GM19023 (cell line): ENCODE data around the gene RPRM.
"Not testable (repeated sequence)": the region's sequence is repeated elsewhere in the genome, so short reads cannot be mapped to it uniquely, and the experiment has no call there.

Experiments
- ATAC-seq: cut with Tn5 transposase; IDR thresholded peaks from one replicate; pipeline ENCODE4 v1.9.1; 2021; ENCODE audit warnings: mild to moderate bottlenecking, moderate library complexity; ENCODE audit not compliant: unreplicated experiment

RPRM gene

DNA sequence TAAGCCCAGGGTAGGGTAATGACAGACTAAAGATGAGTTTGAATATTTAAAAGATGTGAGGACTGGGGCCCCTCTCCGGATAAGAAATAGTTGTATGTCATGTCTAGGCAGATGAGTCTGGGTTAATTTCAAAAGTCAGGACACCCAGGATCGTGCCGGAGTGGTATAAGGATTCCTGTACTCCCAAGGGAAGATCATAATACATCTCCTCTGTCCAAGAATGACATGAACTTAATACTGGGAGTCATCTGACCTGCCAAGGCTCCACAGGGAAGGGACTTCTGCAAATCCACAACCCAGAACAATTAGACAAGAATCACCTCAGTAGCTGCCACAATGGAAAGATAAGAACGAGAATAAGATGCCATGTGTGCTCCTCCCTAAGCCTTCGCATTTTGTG lies 17.1 kb downstream of the RPRM start:
- ATAC-seq, result no peak

DNA sequence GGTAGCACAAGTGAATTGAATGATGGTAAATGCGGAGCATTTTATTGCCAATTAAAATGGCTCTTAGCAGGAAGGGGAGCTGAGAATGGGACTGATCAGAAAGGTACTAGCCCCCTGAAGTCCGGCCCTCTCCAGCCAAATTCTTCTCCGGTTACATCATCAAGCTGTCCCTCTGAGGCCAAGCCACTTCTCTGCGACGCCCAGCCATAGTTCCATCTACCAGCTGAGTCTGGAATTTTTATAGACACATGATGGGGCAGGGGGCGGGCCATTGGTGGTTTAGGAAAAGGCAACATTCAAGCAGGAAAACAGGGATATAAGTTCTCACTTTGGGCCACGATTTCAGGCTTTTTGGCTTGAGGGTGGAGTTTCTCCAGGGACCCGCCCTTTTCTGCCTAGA lies 22.7 kb downstream of the RPRM start:
- ATAC-seq, result no peak

DNA sequence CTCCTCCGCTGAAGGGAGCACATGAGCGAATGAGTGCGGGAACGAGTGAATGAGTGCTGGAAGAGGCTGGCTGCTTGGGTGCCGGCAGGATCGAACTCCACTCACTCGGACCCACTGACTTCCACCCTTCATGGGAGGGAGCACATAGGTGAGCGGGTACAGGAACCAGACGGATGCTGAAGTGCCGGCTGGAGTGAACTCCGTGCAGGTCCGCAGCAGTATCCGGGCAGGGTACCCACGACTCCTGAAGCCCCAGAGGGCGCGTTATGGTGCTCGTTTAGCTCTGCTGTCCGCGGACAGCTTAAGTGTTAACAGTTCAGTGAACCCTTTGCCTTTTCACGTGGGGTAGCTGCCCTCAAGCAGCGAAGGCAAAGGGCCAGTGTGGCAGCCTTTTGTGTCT lies 23.2 kb downstream of the RPRM start:
- ATAC-seq, result no peak

DNA sequence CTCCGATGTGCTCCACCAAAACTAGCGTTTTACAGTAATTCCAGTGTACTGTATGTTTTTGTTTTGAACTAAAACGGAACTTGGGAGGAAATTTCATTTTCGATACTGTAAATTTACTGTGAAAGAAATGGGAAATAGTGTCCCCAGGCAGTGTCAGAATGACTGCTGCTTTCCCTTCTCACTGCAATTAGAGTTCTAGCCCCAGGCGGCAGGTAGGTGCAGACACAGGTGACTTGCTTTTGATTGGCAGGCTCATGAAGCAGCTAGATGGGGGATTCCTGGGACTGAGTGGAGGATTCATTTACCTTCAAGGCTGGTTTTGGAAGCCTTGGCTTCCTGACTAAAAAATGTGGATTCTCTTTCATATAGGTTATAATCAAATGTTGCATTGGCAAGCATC lies 27.0 kb downstream of the RPRM start:
- ATAC-seq, result no peak

DNA sequence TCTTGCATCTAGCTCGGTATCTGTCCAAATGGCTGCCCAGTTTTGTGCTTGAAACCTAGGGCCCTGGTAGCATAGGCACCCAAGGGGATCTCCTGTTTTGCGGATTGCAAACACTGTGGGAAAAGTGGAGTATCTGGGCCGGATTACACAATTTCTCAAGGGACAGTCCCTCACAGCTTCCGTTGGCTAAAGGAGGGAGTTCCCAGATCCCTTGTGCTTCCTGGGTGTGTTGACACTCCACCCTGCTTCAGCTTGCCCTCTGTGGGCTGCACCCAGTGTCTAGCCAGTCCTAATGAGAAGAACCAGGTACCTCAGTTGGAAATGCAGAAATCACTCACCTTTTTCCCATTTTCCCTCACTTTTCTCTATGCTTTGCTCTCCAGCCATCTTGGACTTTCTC lies 35.5 kb downstream of the RPRM start:
- ATAC-seq, result no peak

DNA sequence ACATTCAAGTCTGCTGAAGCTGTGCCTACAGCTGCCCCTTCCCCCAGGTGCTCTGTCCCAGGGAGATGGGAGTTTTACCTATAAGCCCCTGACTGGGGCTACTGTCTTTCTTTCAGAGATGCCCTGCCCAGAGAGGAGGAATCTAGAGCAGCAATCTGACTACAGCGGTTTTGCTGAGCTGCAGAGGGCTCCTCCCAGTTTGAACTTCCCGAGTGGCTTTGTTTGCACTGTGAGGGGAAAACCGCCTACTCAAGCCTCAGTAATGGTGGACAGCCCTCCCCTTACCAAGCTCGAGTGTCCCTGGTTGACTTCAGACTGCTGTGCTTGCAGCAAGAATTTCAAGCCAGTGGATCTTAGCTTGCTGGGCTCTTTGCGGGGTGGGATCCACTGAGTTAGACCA lies 35.9 kb downstream of the RPRM start:
- ATAC-seq, result not testable (repeated sequence)

DNA sequence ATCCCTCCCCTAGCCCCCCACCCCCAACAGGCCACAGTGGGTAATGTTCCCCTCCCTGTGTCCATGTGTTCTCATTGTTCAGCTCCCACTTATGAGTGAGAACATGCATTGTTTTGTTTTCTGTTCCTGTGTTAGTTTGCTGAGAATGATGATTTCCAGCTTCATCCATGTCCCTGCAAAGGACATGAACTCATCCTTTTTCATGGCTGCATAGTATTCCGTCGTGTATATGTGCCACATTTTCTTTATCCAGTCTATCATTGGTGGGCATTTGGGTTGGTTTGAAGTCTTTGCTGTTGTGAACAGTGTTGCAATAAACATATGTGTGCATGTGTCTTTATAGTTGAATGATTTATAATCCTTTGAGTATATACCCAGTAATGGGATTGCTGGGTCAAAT lies 38.5 kb downstream of the RPRM start:
- ATAC-seq, result not testable (repeated sequence)

DNA sequence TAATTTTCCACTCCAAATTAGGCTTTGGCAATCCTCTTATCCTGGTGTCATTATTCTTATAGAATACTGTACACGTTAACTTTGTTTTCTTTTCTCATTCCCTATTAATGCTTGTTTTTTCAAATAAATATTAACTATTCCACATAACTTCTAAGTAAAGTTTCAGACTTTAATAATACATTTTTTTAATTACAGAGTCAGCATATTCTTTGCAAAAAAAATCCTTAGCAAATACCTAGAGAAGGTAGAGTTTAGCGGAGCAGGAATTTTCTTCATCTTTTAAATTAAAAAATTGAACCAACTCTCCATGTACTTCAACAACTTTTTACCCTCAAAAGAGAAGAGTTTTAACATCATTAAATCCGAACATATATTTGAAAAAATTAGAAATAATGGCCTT lies 45.2 kb downstream of the RPRM start:
- no peak for ATAC-seq

DNA sequence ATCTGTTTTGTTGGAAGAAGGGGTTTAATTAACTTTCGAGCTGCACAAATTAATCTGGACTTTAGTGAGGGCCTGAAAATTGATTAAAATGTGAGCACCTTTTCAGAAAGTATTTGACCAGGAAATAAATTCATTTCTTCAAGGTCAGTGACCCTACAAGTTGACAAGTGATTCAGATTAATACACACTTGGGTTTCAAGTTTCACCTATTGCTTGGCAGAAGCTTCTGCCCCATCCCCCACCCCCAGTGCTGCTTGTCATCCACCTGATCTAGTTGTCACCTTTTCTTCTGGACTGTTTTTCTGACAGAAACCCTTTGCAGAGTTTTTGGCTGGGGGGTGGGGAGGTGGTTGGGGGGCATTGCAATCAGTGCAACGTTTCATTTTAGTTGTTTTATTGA lies 46.2 kb downstream of the RPRM start:
- no peak for ATAC-seq

DNA sequence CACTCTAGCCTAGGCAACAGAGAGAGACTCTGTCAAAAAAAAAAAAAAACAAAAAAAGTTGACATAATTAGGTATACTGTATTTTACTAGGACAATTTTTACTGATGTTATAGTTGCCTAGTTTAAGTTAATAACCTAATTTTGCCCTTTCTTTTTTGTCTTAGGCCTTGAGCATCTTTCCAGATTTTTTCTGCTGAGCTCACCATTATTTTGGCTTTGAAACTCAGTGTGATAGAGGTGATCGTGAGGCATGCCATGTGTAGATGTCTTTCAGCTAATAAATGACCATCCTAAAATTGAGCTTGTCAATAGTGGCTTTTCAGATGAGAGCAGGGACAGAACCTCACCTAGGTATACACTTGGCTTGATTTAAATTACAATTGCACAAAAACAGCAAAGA lies 47.4 kb downstream of the RPRM start:
- ATAC-seq, result no peak
